ENCODE results near the gene TMED1.
"Not testable (repeated sequence)": the region's sequence is repeated elsewhere in the genome, so short reads cannot be mapped to it uniquely, and the experiment has no call there.

DNA sequence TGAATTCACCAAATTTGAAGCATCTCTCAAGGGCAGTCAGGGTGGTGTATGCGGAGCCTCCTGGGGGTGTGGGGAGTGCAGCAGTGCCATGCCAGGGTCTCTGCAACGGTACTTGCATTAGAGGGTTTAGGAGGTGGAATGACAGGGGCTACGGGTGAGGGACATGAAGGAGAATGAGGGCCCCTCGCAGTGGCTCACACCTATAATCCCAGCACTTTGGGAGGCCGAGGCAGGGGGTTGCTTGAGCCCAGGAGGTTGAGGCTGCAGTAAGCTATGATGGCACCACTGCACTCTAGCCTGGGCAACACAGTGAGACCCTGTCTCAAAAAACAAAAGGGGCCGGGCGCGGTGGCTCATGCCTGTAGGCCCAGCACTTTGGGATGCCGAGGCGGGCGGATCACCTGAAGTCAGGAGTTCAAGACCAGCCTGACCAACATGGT, 33.9 kb upstream of the TMED1 start:
- TF ChIP-seq POLR2AphosphoS5 (IDR thresholded peaks at IDR 0.05; ENCODE audit: borderline replicate concordance, low read depth, low read length); EZH2 (IDR thresholded peaks at IDR 0.05): not testable (repeated sequence)
